Measurements from ENCODE around the gene ATXN8OS. TPM values are rescaled to one million over a fixed set of nuclear protein-coding genes. Genes with fewer than 3 reads are reported as not detected.

The ATXN8OS gene
- polyA plus RNA-seq, 1 donor from 2014 or later, result 0.33 TPM

GRCh38 chr13:70178346-70178745 lies 70.7 kb downstream of the ATXN8OS start:
- H3K4me2 ChIP-seq (ENCODE audit: low read length), result no peak overlapping the region
- TF ChIP-seq EZH2 (IDR thresholded peaks at IDR 0.05; ENCODE audit: borderline replicate concordance, insufficient read depth, low read length, poor library complexity, severe bottlenecking) (no peak), RAD21 (conservative IDR thresholded peaks at IDR 0.05) (no peak), EP300 (conservative IDR thresholded peaks at IDR 0.05; ENCODE audit: poor library complexity, severe bottlenecking) (no peak), SMC3 (conservative IDR thresholded peaks at IDR 0.05; ENCODE audit: poor library complexity) (no peak), REST (IDR thresholded peaks at IDR 0.05; ENCODE audit: borderline replicate concordance) (no peak), MXI1 (conservative IDR thresholded peaks at IDR 0.05; ENCODE audit: poor library complexity, severe bottlenecking) (no peak), TAF1 (IDR thresholded peaks at IDR 0.05; ENCODE audit: low read depth) (no peak), POLR2AphosphoS5 (IDR thresholded peaks at IDR 0.05) (no peak), CTCF (IDR thresholded peaks at IDR 0.05; ENCODE audit: poor library complexity, severe bottlenecking) (no peak)
- H3K36me3 ChIP-seq (ENCODE audit: insufficient read depth, low read length), result no peaks in the 10 kb centered on the region
- H3K79me2 ChIP-seq (replicated peaks; ENCODE audit: insufficient read depth, low read length), result no peaks in the 10 kb centered on the region
- H3K27me3 ChIP-seq (ENCODE audit: insufficient read depth, low read depth, low read length), result no peaks in the 10 kb centered on the region
- H3K4me3 ChIP-seq (ENCODE audit: low read length), result no peak overlapping the region
- H3K9me3 ChIP-seq (ENCODE audit: low read length), result no peaks in the 10 kb centered on the region
- H4K20me1 ChIP-seq (ENCODE audit: insufficient read depth), result no peaks in the 10 kb centered on the region
- no peak overlapping the region for H3K9ac ChIP-seq (ENCODE audit: low read length)
- no peak overlapping the region for H3K27ac ChIP-seq (ENCODE audit: low read length)
- no peaks in the 10 kb centered on the region for H3F3A ChIP-seq (ENCODE audit: insufficient read depth, low read length, poor library complexity, severe bottlenecking)
- H2AFZ ChIP-seq (ENCODE audit: low read depth, low read length), result no peak overlapping the region
- H3K9me2 ChIP-seq (ENCODE audit: insufficient read depth, low read length), result no peaks in the 10 kb centered on the region

Other genes with a start within 250 kb of the ATXN8OS start
- gene KLHL1, start 626 bp downstream of the ATXN8OS start, polyA plus RNA-seq, result 15.0 and 15.5 TPM in 2 replicates

Data from neural cell (in vitro differentiated cells).